HG02970 (cell line): ENCODE results near the gene ZNF491.
"Not testable (repeated sequence)": the region's sequence is repeated elsewhere in the genome, so short reads cannot be mapped to it uniquely, and the experiment has no call there.

Experiments used
- ATAC-seq: cut with Tn5 transposase; IDR thresholded peaks from one replicate; pipeline ENCODE4 v1.9.1; 2021; ENCODE audit warnings: mild to moderate bottlenecking, moderate library complexity, moderate number of reproducible peaks; ENCODE audit not compliant: unreplicated experiment, low FRiP score

ZNF491 gene

GRCh38 chr19:11798391-11799330, at the start of gene ZNF491:
TSS of gene ZNF491 (plus strand) at chr19:11798523. CDS start at chr19:11805954, 7,431 bp downstream.
- ATAC-seq: peak; percentile 73

GRCh38 chr19:11749751-11750150, 48.6 kb upstream of the ZNF491 start:
- no peak for ATAC-seq

- ATAC-seq: no peak
Measured at GRCh38 chr19:11752244-11752736, 46.0 kb upstream of the ZNF491 start.

GRCh38 chr19:11754663-11755062, 43.7 kb upstream of the ZNF491 start:
- no peak for ATAC-seq

GRCh38 chr19:11756965-11757364, 41.4 kb upstream of the ZNF491 start:
- no peak for ATAC-seq

- no peak for ATAC-seq
Measured at GRCh38 chr19:11759805-11760204, 38.5 kb upstream of the ZNF491 start.

- no peak for ATAC-seq
Measured at GRCh38 chr19:11763117-11763516, 35.2 kb upstream of the ZNF491 start.

- ATAC-seq: no peak
Measured at GRCh38 chr19:11763611-11764010, 34.7 kb upstream of the ZNF491 start.

GRCh38 chr19:11766597-11767591, 31.4 kb upstream of the ZNF491 start, which contains the start of gene ZNF441:
TSS of gene ZNF441 (plus strand) at chr19:11767000. CDS start at chr19:11767194, 194 bp downstream.
- peak; percentile 80 for ATAC-seq

GRCh38 chr19:11767633-11768133, 30.6 kb upstream of the ZNF491 start:
- ATAC-seq: peak; percentile 35

GRCh38 chr19:11769995-11770394, 28.3 kb upstream of the ZNF491 start:
- ATAC-seq: no peak

- not testable (repeated sequence) for ATAC-seq
Measured at GRCh38 chr19:11771520-11771919, 26.8 kb upstream of the ZNF491 start.

- not testable (repeated sequence) for ATAC-seq
Measured at GRCh38 chr19:11776669-11777068, 21.7 kb upstream of the ZNF491 start.

- no peak for ATAC-seq
Measured at GRCh38 chr19:11780431-11781020, 17.8 kb upstream of the ZNF491 start.

GRCh38 chr19:11781295-11782057, 16.8 kb upstream of the ZNF491 start:
- no peak for ATAC-seq

- no peak for ATAC-seq
Measured at GRCh38 chr19:11783767-11784166, 14.6 kb upstream of the ZNF491 start.

- no peak for ATAC-seq
Measured at GRCh38 chr19:11784356-11784755, 14.0 kb upstream of the ZNF491 start.

GRCh38 chr19:11787536-11787935, 10.8 kb upstream of the ZNF491 start:
- ATAC-seq: no peak

GRCh38 chr19:11792942-11793341, 5.4 kb upstream of the ZNF491 start:
- no peak for ATAC-seq
